AG04450 (cell line): Measurements from ENCODE around the gene DLX1. TPM values are rescaled to one million over a fixed set of nuclear protein-coding genes. Genes with fewer than 3 reads are reported as not detected.
A peak's percentile ranks its signal among the peaks of the same experiment; 100 is the strongest.

Source experiments
- CTCF ChIA-PET: fragments of 300-600, 350-600 bp; formaldehyde crosslinking; extraction: SDS; loops from one replicate; lab custom pipeline; 2022; ENCODE audit warnings: antibody characterized with exemption, inconsistent platforms; lab: Charles Lee
- POLR2A ChIA-PET: fragments of 350-600 bp; formaldehyde crosslinking; extraction: SDS; loops from one replicate; lab custom pipeline; 2021; ENCODE audit warnings: antibody characterized with exemption, inconsistent platforms; lab: Yijun Ruan, JAX
- DNase-seq: peaks from one replicate; pipeline ENCODE4 v3.0.0-alpha.2; 2011; ENCODE audit warnings: low read depth, low spot score
- H3K27ac ChIP-seq: one replicate; pipeline ENCODE4 v1.5.1; 2012; ENCODE audit warnings: low read depth, low read length, control low read depth
- H3K27me3 ChIP-seq: one replicate; pipeline ENCODE4 v1.6.0; 2012; ENCODE audit warnings: low read length; ENCODE audit not compliant: control insufficient read depth, insufficient read depth
- H3K4me3 ChIP-seq: 2 replicates; pipeline ENCODE4 v1.5.1; 2011; ENCODE audit warnings: mild to moderate bottlenecking, low read depth, low read length, control low read depth
- H3K9me3 ChIP-seq: 2 replicates; pipeline ENCODE4 v1.5.1; 2012; ENCODE audit warnings: low read length; ENCODE audit not compliant: control insufficient read depth, insufficient read depth
- polyA plus RNA-seq: library from polyadenylated mRNA; depleted of rRNA; stranded (reverse); fragments of >200 nt; gene quantifications from 2 replicates; pipeline ENCODE4 v1.2.3, GENCODE V29; 2011
- TF ChIP-seq, protein P1 (sequence below): IDR thresholded peaks from 2 replicates; pipeline ENCODE4 v1.5.1; 2011; ENCODE audit warnings: low read depth, low read length, control low read depth, inconsistent platforms

DLX1 gene
- polyA plus RNA-seq, 1 experiment = 2.2 TPM

DNA sequence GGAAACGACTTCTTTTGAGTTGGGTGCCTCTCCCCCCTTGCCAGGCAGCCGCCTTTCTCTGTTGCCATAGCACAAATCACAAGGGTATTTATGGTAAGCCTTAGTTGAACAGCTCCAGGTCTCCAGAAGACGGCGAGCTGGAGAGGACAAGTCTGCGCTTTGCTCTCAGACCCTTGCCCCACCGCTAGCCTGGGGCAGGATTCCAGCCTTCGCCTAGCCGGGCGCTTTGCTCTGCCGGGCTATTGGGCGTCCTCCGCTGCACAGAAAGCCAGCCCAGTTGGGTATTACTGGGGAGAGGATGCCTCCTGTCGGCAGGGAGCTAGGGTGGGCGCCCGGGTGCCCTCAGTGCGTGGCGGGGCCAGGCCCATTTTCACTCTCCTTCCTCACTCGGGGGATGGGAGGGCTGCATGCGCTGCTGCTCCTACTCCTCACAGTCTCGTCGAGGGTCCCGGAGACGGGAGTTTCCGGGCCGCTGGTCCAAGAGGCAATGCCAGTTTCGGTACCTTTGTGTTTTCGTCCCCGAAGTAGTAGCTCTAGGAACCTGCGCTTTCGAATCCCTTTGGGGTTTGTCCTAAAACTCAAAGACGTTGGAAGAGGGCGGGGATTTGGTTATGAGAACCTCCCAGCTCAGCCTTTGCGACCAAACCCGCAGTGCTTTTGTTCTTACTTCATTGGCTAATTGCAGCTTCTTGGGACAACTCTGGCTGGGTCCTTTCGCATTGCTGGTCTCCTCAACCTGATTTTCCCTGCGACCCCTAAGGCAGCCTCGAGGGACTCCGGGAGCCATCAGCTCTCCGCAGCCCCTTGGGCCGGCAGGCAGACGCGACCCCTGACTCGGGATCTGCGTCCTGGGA is 21.0 kb downstream of the DLX1 start:
- Histone ChIP-seq H3K4me3 (peak overlapping the region; percentile 57), H3K9me3 (peaks cover 4% of the 10 kb centered on the region; the same call in 1 of the 2 replicates), H3K27ac (no peak overlapping the region), H3K27me3 (peaks cover 2% of the 10 kb centered on the region)
- no peak for DNase-seq
- TF ChIP-seq, protein P1, sequence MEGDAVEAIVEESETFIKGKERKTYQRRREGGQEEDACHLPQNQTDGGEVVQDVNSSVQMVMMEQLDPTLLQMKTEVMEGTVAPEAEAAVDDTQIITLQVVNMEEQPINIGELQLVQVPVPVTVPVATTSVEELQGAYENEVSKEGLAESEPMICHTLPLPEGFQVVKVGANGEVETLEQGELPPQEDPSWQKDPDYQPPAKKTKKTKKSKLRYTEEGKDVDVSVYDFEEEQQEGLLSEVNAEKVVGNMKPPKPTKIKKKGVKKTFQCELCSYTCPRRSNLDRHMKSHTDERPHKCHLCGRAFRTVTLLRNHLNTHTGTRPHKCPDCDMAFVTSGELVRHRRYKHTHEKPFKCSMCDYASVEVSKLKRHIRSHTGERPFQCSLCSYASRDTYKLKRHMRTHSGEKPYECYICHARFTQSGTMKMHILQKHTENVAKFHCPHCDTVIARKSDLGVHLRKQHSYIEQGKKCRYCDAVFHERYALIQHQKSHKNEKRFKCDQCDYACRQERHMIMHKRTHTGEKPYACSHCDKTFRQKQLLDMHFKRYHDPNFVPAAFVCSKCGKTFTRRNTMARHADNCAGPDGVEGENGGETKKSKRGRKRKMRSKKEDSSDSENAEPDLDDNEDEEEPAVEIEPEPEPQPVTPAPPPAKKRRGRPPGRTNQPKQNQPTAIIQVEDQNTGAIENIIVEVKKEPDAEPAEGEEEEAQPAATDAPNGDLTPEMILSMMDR = peak; percentile 56
- ChIA-PET CTCF (interaction anchor here (0.6 to 7.5 kb wide), 31 partner anchors 9 to 555 kb away, joined by 3 to 137 read pairs (median 4); partner anchors contain the start of gene DLX1), POLR2A (interaction anchor here (0.9 kb wide), 1 partner anchor 10 kb away, joined by 6 read pairs; no protein-coding TSS in a partner anchor)

DNA sequence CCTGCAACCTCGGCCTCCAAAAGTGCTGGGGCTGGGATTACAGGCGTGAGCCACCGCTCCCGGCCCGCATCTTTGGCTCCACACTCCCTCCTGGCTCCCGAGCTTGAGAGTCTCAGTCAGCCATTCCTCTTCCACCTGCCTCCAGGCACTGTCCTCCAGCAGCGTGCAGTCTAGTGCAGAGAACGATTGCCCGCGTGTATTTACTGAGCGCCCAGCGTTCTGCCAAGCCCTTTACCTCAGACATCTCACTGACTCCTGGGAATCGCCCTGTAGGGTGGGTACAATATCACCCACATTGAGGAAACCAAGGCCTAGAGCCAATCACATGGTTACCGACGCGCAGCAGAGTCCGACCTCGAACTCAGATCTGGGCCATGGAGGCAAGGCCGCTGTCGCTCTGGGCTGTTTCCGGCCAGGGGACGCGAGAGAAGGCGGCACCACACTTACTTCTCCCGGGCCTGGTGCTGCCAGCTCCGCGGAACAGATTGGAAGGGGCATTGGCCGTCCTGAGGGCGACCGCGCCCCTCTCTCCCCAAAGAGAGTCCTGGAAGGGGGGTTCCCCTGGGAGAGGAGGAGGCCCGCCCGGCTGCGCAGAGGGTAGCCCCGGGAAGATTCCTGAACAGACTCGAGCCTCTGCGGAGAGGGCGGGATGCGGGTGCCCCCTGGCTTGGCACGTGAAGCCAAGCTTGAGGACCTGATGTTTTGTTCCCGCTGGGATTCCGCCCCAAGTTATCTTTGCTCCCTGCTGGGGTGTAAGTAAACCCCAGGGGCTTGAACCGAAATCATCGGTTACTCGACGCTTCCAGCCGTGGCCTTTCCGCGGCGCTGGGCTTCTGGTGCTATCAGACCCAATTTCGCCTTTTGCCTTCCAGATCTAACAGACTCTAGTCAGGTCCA is 22.6 kb downstream of the DLX1 start:
- TF ChIP-seq, protein P1 = no peak
- Histone ChIP-seq H3K27me3 (no peaks in the 10 kb centered on the region), H3K9me3 (peaks cover 4% of the 10 kb centered on the region; the same call in 1 of the 2 replicates), H3K27ac (no peak overlapping the region), H3K4me3 (no peak overlapping the region)
- DNase-seq = no peak
- ChIA-PET POLR2A (interaction anchor here (0.6 kb wide), 2 partner anchors 419 to 1140 kb away, joined by 5 to 11 read pairs; no protein-coding TSS in a partner anchor), CTCF (interaction anchor here (0.7 to 7.5 kb wide), 6 partner anchors 19 to 509 kb away, joined by 6 to 137 read pairs (median 12); no protein-coding TSS in a partner anchor)

DNA sequence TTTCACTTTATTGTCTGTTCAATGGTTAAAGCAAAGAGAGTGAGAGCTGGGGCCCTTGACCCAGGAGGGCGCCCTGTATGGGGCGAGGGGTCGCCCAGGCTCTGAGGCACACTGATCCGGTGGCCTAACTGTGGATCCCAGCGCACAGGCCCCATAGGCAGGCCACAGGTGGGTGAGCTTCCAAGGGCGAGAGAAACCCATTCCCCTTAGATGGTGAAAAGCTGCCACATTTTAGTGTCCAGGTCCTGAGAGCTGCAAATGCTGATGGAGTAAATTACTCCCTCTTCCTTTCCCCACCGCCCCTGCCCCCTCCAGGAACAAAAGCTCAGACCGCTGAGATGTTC is 23.3 kb downstream of the DLX1 start:
- H3K27ac ChIP-seq = no peak overlapping the region
- H3K9me3 ChIP-seq = peaks cover 4% of the 10 kb centered on the region; the same call in 1 of the 2 replicates
- no peak for DNase-seq
- POLR2A ChIA-PET = interaction anchor here (0.6 kb wide), 1 partner anchor 420 kb away, joined by 5 read pairs; no protein-coding TSS in a partner anchor
- no peaks in the 10 kb centered on the region for H3K27me3 ChIP-seq
- TF ChIP-seq, protein P1 = no peak
- H3K4me3 ChIP-seq = no peak overlapping the region
- CTCF ChIA-PET = no interaction called here

DNA sequence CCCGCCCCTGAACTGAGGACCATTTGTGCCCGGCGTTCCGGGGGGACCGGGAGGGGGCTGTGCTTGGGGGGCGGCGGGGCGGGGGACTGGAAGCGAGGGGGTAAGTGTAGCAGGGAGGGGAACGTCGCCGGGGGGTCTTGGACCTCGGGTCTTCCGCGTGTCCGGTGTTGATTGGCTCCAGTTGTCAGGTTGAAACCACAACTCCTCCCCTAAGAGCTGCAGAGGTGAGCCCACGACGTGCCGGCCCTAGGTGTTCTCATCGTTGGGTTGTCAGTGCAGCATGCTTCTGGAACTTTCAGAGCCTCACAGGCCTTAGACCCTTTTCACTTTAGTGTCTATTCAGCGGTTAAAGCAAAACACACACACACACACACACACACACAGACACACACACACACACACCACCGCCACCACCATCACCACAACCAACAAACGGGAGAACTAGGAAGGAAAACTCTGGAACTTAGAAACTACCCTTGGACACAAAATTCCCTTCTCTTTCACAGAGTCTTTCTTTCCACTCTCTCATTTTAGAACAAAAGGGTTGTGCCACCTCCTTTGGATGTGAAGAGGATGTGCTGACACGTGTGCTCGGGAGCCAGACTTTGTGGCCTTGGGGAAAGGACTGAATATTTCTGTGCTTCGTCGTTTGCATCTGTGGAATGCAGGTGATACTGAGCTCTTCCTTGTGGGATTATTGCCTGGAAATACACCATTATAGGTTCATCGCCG is 24.1 kb downstream of the DLX1 start:
- TF ChIP-seq, protein P1 = no peak
- CTCF ChIA-PET = no interaction called here
- no peak overlapping the region for H3K27ac ChIP-seq
- POLR2A ChIA-PET = no interaction called here
- peaks cover 4% of the 10 kb centered on the region; the same call in 1 of the 2 replicates for H3K9me3 ChIP-seq
- no peaks in the 10 kb centered on the region for H3K27me3 ChIP-seq
- no peak overlapping the region for H3K4me3 ChIP-seq
- DNase-seq = no peak
